Endodermal cell (in vitro differentiated cells): ENCODE data around the gene GINS1. TPM values are rescaled to one million over a fixed set of nuclear protein-coding genes. Genes with fewer than 3 reads are reported as not detected.

Experiments
- DNase-seq: peaks from one replicate; pipeline ENCODE4 v3.0.0-alpha.2; 2017
- H3K27ac ChIP-seq: 2 replicates; pipeline ENCODE4 v1.5.1; 2013; ENCODE audit warnings: mild to moderate bottlenecking, low read depth, low read length, moderate library complexity
- H3K27me3 ChIP-seq: 2 replicates; pipeline ENCODE4 v1.6.1; 2013; ENCODE audit warnings: mild to moderate bottlenecking, low read length, moderate library complexity; ENCODE audit not compliant: insufficient read depth, control insufficient read depth, poor library complexity, severe bottlenecking
- H3K36me3 ChIP-seq: 2 replicates; pipeline ENCODE4 v1.7.0; 2013; ENCODE audit warnings: mild to moderate bottlenecking, low read length, moderate library complexity; ENCODE audit not compliant: control insufficient read depth, insufficient read depth
- H3K4me1 ChIP-seq: one replicate; pipeline ENCODE4 v1.7.0; 2013; ENCODE audit warnings: low read length; ENCODE audit not compliant: control insufficient read depth, insufficient read depth
- H3K4me3 ChIP-seq: 2 replicates; pipeline ENCODE4 v1.5.1; 2013; ENCODE audit warnings: mild to moderate bottlenecking, low read length, moderate library complexity
- H3K9ac ChIP-seq: 2 replicates; pipeline ENCODE4 v1.6.1; 2013; ENCODE audit warnings: mild to moderate bottlenecking, low read length, moderate library complexity; ENCODE audit not compliant: poor library complexity, severe bottlenecking; ENCODE audit errors: extremely low read depth
- H3K9me3 ChIP-seq: 2 replicates; pipeline ENCODE4 v1.6.1; 2013; ENCODE audit warnings: mild to moderate bottlenecking, low read length, moderate library complexity; ENCODE audit not compliant: control insufficient read depth
- H3K27ac Mint-ChIP-seq: 2 replicates; pipeline ENCODE4 v1.8.0; 2020; ENCODE audit warnings: mixed read lengths
- H3K27me3 Mint-ChIP-seq: 2 replicates; pipeline ENCODE4 v1.8.0; 2021; ENCODE audit warnings: mild to moderate bottlenecking, mixed read lengths; ENCODE audit not compliant: insufficient read depth
- H3K36me3 Mint-ChIP-seq: 2 replicates; pipeline ENCODE4 v1.8.0; 2020; ENCODE audit warnings: low read depth, mixed read lengths
- H3K4me1 Mint-ChIP-seq: 2 replicates; pipeline ENCODE4 v1.8.0; 2020; ENCODE audit warnings: mixed read lengths
- H3K4me3 Mint-ChIP-seq: 2 replicates; pipeline ENCODE4 v1.8.0; 2020; ENCODE audit warnings: mild to moderate bottlenecking, moderate library complexity, mixed read lengths
- H3K9me3 Mint-ChIP-seq: 2 replicates; pipeline ENCODE4 v1.8.0; 2020; ENCODE audit warnings: mild to moderate bottlenecking, mixed read lengths
- WGBS, 2 experiments: methylation state at CpG; one replicate each; pipeline versions ENCODE4 v1.1.5 to v1.1.7; 2013; ENCODE audit warnings: missing lambda C conversion rate in 2 of 2, mixed read lengths in 1 of 2; ENCODE audit not compliant: insufficient coverage in 1 of 2, insufficient read length in 1 of 2; 5-methylcytosine and 5-hydroxymethylcytosine counted together
- total RNA-seq, 2 donors: library from RNA; stranded (reverse); fragmentation: NEBNext Ultra II Directional in 1 of 2; extraction: Animal tissue kit (Norgen Biotek cat#: 25700) in 1 of 2; gene quantifications; 2 replicates in 1 of 2; 3 replicates in 1 of 2; pipeline ENCODE4 v1.2.1, GENCODE V29; 2021
- TF ChIP-seq, protein P1 (sequence below): fragments of 200-600 bp; sonication (generic); conservative IDR thresholded peaks from 2 replicates; pipeline ENCODE4 v1.5.0; 2021; ENCODE audit warnings: antibody characterized with exemption, mild to moderate bottlenecking

Gene GINS1
- total RNA-seq, 2 donors from 2014 or later = 40.2 to 48.6 TPM

DNA sequence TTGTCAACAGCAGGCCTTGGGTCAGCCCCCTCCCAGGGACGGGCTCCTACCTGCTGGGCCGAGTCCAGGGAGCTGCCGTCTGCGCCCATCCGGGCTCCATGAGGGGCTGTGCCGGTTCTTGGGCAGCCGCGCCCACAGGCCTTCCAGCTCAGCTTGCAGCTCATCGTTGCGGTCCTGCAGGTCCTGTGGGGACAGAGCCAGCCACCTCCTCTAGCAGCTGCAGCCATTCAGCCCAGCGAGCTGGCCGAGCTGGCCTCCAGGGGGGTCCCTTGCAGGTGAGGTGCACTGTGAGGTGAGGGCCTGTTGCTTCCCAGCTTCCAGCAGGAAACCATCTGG, 74.4 kb downstream of the GINS1 start:
- H3K27ac Mint-ChIP-seq = no peak overlapping the region
- H3K27me3 Mint-ChIP-seq = no peaks in the 10 kb centered on the region
- H3K4me3 Mint-ChIP-seq = no peak overlapping the region
- H3K36me3 ChIP-seq = peaks cover 83% of the 10 kb centered on the region
- no peaks in the 10 kb centered on the region for H3K9me3 Mint-ChIP-seq
- DNase-seq = no peak
- H3K4me1 Mint-ChIP-seq = no peaks in the 10 kb centered on the region
- no peaks in the 10 kb centered on the region for H3K27me3 ChIP-seq
- H3K9ac ChIP-seq = no peak overlapping the region
- H3K4me3 ChIP-seq = no peak overlapping the region
- H3K27ac ChIP-seq = no peak overlapping the region
- H3K9me3 ChIP-seq = no peaks in the 10 kb centered on the region
- WGBS, 2 experiments = 93 to 96% methylated on average over 4 to 12 of the region's 12 CpGs
- H3K4me1 ChIP-seq = no peaks in the 10 kb centered on the region
- TF ChIP-seq, protein P1, sequence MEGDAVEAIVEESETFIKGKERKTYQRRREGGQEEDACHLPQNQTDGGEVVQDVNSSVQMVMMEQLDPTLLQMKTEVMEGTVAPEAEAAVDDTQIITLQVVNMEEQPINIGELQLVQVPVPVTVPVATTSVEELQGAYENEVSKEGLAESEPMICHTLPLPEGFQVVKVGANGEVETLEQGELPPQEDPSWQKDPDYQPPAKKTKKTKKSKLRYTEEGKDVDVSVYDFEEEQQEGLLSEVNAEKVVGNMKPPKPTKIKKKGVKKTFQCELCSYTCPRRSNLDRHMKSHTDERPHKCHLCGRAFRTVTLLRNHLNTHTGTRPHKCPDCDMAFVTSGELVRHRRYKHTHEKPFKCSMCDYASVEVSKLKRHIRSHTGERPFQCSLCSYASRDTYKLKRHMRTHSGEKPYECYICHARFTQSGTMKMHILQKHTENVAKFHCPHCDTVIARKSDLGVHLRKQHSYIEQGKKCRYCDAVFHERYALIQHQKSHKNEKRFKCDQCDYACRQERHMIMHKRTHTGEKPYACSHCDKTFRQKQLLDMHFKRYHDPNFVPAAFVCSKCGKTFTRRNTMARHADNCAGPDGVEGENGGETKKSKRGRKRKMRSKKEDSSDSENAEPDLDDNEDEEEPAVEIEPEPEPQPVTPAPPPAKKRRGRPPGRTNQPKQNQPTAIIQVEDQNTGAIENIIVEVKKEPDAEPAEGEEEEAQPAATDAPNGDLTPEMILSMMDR = no peak
- peaks cover 72% of the 10 kb centered on the region for H3K36me3 Mint-ChIP-seq

DNA sequence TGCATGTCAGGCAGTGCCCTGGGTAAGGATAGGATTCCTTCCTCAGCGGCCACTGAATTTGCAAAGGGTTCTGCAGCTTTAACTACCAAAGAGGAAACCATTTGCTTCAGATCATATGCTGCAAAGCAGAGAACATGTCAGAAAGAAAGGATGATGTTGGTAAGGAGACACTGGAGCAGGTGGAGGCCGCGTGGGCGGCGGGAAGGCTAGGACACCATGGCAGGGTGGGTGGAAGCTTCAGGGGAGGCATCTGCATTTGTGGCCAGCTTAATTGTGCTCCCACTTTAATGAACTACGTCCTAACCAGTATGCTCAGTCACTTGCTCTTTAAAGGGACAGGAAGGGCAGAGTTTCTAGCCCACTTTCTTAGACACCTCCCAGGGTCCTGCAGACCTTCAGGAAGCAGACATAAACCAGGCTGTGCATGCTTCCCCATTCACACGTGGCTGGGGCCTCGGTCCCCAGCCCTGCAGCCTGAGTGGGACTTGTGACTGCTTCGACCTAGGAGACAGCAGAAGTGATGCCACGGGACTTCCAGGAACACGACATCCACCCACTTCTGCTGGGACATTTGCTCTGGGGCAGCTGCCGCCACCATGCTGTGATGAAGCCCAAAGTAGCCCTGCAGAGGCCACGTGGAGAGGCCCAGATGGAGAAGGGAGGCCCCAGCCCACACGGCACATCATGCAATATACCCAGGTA, 76.1 kb downstream of the GINS1 start:
- no peak overlapping the region for H3K4me3 Mint-ChIP-seq
- DNase-seq = no peak
- WGBS, 2 experiments = 91 to 98% methylated on average over 10 to 13 of the region's 14 CpGs
- no peak overlapping the region for H3K27ac Mint-ChIP-seq
- Histone ChIP-seq H3K27ac (no peak overlapping the region), H3K36me3 (peaks cover 82% of the 10 kb centered on the region), H3K4me3 (no peak overlapping the region), H3K4me1 (no peaks in the 10 kb centered on the region), H3K9me3 (no peaks in the 10 kb centered on the region), H3K27me3 (no peaks in the 10 kb centered on the region), H3K9ac (no peak overlapping the region)
- TF ChIP-seq, protein P1 = no peak
- H3K4me1 Mint-ChIP-seq = no peaks in the 10 kb centered on the region
- no peaks in the 10 kb centered on the region for H3K27me3 Mint-ChIP-seq
- H3K9me3 Mint-ChIP-seq = no peaks in the 10 kb centered on the region
- H3K36me3 Mint-ChIP-seq = peaks cover 72% of the 10 kb centered on the region

DNA sequence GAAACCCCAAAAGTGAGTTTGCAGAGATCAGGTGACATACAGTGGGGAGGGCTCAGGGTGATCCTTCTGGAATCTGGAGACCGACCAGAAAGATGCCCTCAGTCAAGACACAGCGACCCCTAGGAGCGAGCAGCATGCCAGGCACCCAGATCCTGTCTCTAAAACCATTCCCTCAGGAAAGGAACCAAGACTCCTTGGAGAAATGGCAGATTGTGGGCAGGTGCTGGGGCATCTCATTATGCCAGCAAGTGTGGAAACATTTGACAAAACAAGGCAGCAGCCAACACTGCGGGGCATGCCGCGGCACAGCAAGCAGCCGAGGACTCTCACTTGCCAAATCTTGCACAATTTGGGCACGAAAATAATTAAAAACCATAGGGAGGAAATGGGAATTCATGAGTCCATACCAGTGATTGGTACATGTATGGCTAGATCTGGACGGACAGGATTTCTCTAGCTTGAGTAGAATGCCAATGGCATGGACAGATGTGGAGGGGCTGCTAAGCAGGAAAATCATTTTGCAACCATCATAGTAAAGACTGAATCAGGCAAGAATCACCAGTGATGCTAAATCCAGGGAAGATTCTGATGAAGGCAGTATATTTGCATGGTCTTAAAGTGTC, 76.9 kb downstream of the GINS1 start:
- Histone ChIP-seq H3K27ac (no peak overlapping the region), H3K9me3 (no peaks in the 10 kb centered on the region), H3K4me1 (no peaks in the 10 kb centered on the region), H3K27me3 (no peaks in the 10 kb centered on the region), H3K9ac (no peak overlapping the region), H3K4me3 (no peak overlapping the region), H3K36me3 (peaks cover 79% of the 10 kb centered on the region)
- TF ChIP-seq, protein P1 = peak; percentile 37
- no peak overlapping the region for H3K4me3 Mint-ChIP-seq
- no peaks in the 10 kb centered on the region for H3K9me3 Mint-ChIP-seq
- H3K27ac Mint-ChIP-seq = no peak overlapping the region
- H3K27me3 Mint-ChIP-seq = no peaks in the 10 kb centered on the region
- H3K4me1 Mint-ChIP-seq = no peaks in the 10 kb centered on the region
- H3K36me3 Mint-ChIP-seq = peaks cover 71% of the 10 kb centered on the region
- WGBS, 2 experiments = 94 to 97% methylated on average over 9 of the region's 9 CpGs
- DNase-seq = no peak
